Tibial artery (tissue), 4 donors: Measurements from ENCODE around the gene CMTM8.

Experiments used
- DNase-seq, 2 donors: peaks; one replicate each; pipeline ENCODE4 v3.0.0-alpha.2; 2019
- H3K27ac ChIP-seq, 2 donors: fragments of 200-600 bp; sonication (generic) in 1 of 2; 1 replicate in 1 of 2; 2 replicates in 1 of 2; pipeline ENCODE4 v1.5.1; 2018 to 2019; ENCODE audit warnings: mild to moderate bottlenecking in 1 of 2
- H3K27me3 ChIP-seq, 2 donors: fragments of 200-600 bp; sonication (generic) in 1 of 2; one replicate each; pipeline versions ENCODE4 v1.5.1 to v1.6.0; 2016 to 2019
- H3K36me3 ChIP-seq, 3 donors: fragments of 200-600 bp; sonication (generic) in 2 of 3; one replicate each; pipeline ENCODE4 v1.5.1; 2016 to 2019; ENCODE audit warnings: mild to moderate bottlenecking in 2 of 3
- H3K4me1 ChIP-seq, 4 donors: fragments of 200-600 bp; sonication (generic) in 2 of 4; 1 replicate in 3 of 4; 2 replicates in 1 of 4; pipeline ENCODE4 v1.5.1; 2016 to 2019
- H3K4me3 ChIP-seq, 2 donors: fragments of 200-600 bp; sonication (generic) in 1 of 2; 1 replicate in 1 of 2; 2 replicates in 1 of 2; pipeline ENCODE4 v1.5.1; 2018 to 2019; ENCODE audit warnings: mild to moderate bottlenecking in 2 of 2
- H3K9me3 ChIP-seq, 3 donors: fragments of 200-600 bp; sonication (generic) in 1 of 3; one replicate each; pipeline ENCODE4 v1.5.1; 2016 to 2019
- CTCF ChIP-seq, 2 experiments: fragments of 200-600 bp in 1 of 2; fragments of 450-650 bp in 1 of 2; IDR thresholded peaks; one replicate each; pipeline ENCODE4 v1.5.1; 2017 to 2019; ENCODE audit warnings: antibody characterized with exemption in 2 of 2, mild to moderate bottlenecking in 1 of 2, moderate library complexity in 1 of 2
- intact Hi-C: fragments of 100-400 bp; cut with DNase I; formaldehyde crosslinking; loops from one replicate; pipeline ENCODE4 v1.15.0; 2023; ENCODE audit warnings: low total_unique reads

The CMTM8 gene

GRCh38 chr3:32313169-32313568, 74.7 kb downstream of the CMTM8 start:
- H3K27me3 ChIP-seq = no peaks in the 10 kb centered on the region
- H3K9me3 ChIP-seq = no peaks in the 10 kb centered on the region
- no peaks in the 10 kb centered on the region for H3K4me1 ChIP-seq
- H3K27ac ChIP-seq = no peak overlapping the region
- H3K36me3 ChIP-seq = no peaks in the 10 kb centered on the region
- no peak overlapping the region for H3K4me3 ChIP-seq
- no peak for DNase-seq
- intact Hi-C loops = no loop called here
- no peak for TF ChIP-seq CTCF (IDR thresholded peaks at IDR 0.05)

GRCh38 chr3:32313723-32314473, 75.4 kb downstream of the CMTM8 start:
- no peaks in the 10 kb centered on the region for H3K27me3 ChIP-seq
- no peak overlapping the region for H3K27ac ChIP-seq
- no peak overlapping the region for H3K4me3 ChIP-seq
- H3K4me1 ChIP-seq = no peaks in the 10 kb centered on the region
- DNase-seq = no peak
- no peak for TF ChIP-seq CTCF (IDR thresholded peaks at IDR 0.05)
- H3K9me3 ChIP-seq = no peaks in the 10 kb centered on the region
- intact Hi-C loops = no loop called here
- no peaks in the 10 kb centered on the region for H3K36me3 ChIP-seq

GRCh38 chr3:32315441-32315840, 77.0 kb downstream of the CMTM8 start:
- Histone ChIP-seq H3K36me3 (no peaks in the 10 kb centered on the region), H3K4me3 (no peak overlapping the region), H3K27ac (no peak overlapping the region), H3K9me3 (no peaks in the 10 kb centered on the region), H3K27me3 (no peaks in the 10 kb centered on the region), H3K4me1 (no peaks in the 10 kb centered on the region)
- TF ChIP-seq CTCF (IDR thresholded peaks at IDR 0.05) = no peak
- intact Hi-C loops = no loop called here
- DNase-seq = no peak

- H3K4me1 ChIP-seq = peaks cover 0 to 2% (median 0%) of the 10 kb centered on the region in 4 donors
- no peaks in the 10 kb centered on the region for H3K9me3 ChIP-seq
- H3K27me3 ChIP-seq = peaks cover 0 to 2% of the 10 kb centered on the region in 2 donors
- no peak for TF ChIP-seq CTCF (IDR thresholded peaks at IDR 0.05)
- H3K27ac ChIP-seq = no peak overlapping the region
- DNase-seq = no peak
- H3K36me3 ChIP-seq = no peaks in the 10 kb centered on the region
- intact Hi-C loops = no loop called here
- no peak overlapping the region for H3K4me3 ChIP-seq
These were observed 77.8 kb downstream of the CMTM8 start for GRCh38 chr3:32316319-32316718.

GRCh38 chr3:32316976-32317375, 78.5 kb downstream of the CMTM8 start:
- Histone ChIP-seq H3K27me3 (peaks cover 0 to 5% of the 10 kb centered on the region in 2 donors), H3K27ac (no peak overlapping the region), H3K9me3 (no peaks in the 10 kb centered on the region), H3K4me3 (no peak overlapping the region), H3K36me3 (no peaks in the 10 kb centered on the region), H3K4me1 (peaks cover 0 to 3% (median 0%) of the 10 kb centered on the region in 4 donors)
- no peak for DNase-seq
- TF ChIP-seq CTCF (IDR thresholded peaks at IDR 0.05) = no peak
- intact Hi-C loops = no loop called here
